Superior temporal gyrus (tissue), 1 donor: ENCODE data around the gene L3MBTL2.

Experiments used
- DNase-seq: peaks from one replicate; pipeline ENCODE4 v3.0.0-alpha.2; 2016; ENCODE audit errors: extremely low spot score

Gene L3MBTL2

DNA sequence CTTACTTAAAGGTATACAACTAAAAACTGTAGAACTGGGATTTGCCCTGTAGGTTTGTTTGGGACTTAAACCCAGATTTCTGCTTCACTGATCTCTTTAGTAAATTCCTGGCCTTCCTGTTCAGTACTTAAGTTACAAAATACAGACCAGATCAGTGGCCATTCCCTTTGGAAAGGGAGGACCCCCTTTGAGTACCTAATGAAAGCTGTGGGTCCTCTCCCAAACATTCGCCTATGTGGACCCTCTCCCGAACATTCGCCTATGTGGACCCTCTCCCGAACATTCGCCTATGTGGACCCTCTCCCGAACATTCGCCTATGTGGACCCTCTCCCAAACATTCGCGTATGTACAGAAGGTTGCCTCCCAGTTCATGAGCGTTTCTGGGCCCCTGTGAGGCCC is 10.3 kb downstream of the L3MBTL2 start:
- DNase-seq = no peak

DNA sequence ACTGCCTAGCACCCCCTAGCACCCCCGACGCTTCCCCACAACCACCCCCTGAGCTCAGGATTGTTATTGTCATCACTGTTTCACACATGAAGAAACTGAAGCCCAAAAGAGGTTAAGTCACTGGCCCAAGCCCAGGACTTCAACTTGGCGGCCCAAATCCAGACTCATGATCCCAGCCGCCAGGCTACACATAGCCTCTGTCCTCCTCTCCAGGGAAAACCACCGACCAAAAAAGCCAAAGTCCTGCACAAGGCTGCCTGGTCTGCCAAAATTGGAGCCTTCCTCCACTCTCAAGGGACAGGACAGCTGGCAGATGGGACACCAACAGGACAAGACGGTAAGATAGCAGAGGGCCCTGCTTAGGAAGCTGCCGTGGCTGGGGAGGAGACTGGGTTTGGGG is 10.8 kb downstream of the L3MBTL2 start:
- DNase-seq = no peak

DNA sequence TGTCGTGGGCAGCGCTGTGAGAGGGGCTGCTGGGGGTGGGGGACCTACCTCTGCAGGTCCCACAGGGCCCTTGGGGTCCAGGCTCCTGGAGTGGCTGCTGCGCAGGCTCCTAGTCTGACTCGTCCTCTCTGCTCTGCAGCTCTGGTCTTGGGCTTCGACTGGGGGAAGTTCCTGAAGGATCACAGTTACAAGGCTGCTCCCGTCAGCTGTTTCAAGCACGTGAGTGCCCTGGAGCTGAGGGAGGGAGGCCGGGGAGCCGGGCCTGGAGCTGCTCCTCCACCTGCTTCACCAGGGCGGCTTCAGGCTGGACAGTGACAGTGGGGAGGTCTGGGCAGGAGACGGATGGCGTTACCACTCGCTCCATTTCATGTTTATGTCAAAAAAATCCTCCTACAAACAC is 11.9 kb downstream of the L3MBTL2 start:
- no peak for DNase-seq

DNA sequence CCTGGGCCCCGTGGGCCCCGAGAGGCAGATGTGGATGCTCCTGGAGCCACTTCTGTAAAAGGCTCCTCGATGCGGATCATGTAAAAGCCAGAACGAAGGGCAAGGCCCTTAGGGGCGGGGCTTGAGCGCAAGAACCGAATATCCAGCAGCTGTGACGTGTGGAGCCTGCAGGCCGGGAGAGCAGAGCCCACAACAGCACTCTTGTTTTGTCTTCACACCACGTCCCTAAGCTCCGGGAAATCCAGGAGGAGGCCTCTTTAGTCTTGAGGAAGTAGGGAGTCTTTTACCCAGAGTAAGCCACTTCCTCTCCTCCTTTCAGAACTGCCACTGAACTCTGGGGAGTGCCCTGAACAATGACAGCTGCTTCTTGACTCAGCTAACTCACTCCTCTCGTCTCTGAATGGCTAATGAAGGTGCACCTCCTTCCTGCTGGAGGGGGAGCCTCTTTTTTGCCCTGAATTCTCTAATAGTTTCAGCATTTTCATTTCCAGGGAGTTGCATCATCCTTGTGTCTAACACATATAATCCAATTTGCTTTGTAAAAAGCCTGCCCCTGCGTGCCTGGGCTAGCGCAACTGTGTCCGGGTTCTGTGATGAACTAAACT is 12.5 kb downstream of the L3MBTL2 start:
- peak; percentile 68 for DNase-seq

DNA sequence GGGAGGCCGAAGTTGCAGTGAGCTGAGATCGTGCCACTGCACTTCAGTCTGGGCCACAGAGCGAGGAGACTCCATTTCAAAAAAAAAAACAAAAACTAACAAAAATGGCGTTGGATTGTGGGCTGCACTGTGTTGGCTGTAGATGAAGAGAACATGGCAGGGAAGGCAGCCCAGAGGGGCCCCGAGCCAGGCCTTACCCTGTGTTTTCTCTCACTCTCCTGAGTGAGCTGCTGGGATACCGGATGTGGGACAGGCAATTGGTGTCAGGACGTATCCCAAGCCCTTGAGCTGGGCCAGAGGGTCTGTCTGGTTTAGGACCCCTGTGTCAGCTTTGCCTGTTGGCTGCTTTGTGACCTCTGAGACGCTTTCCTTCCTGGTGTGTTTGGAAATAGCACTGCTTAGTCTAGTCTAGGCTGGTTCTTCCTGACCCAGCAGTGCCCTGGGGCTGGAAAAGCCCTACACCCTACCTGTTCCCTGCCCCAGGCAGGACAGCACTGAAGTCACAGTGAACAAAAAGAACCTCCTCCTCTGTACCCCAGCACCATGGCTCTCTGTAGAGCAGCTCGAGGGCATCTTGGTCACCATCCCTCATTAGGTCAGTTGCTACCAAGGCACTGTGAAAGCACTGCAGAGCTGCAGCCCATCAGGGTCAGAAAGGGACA is 17.9 kb downstream of the L3MBTL2 start:
- no peak for DNase-seq

DNA sequence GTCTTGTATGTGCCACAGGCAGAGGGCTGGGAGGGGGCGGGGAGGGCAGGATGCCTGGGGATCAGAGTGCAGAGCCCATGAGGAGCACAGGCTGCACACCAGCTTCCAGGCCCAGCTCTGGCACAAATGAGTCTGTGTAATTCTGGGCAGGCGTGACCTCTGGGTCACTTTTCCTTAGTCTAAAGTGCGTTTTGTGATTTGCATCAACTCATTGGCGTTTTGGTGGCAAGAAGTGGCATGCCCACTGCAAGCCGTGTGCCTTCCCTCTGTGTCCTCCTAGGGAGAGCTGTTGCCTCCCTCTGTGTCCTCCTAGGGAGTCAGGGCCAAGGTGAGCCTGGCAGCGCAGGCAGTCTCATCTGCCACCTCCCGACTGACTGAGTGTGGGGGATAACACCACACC is 18.4 kb downstream of the L3MBTL2 start:
- DNase-seq = no peak

DNA sequence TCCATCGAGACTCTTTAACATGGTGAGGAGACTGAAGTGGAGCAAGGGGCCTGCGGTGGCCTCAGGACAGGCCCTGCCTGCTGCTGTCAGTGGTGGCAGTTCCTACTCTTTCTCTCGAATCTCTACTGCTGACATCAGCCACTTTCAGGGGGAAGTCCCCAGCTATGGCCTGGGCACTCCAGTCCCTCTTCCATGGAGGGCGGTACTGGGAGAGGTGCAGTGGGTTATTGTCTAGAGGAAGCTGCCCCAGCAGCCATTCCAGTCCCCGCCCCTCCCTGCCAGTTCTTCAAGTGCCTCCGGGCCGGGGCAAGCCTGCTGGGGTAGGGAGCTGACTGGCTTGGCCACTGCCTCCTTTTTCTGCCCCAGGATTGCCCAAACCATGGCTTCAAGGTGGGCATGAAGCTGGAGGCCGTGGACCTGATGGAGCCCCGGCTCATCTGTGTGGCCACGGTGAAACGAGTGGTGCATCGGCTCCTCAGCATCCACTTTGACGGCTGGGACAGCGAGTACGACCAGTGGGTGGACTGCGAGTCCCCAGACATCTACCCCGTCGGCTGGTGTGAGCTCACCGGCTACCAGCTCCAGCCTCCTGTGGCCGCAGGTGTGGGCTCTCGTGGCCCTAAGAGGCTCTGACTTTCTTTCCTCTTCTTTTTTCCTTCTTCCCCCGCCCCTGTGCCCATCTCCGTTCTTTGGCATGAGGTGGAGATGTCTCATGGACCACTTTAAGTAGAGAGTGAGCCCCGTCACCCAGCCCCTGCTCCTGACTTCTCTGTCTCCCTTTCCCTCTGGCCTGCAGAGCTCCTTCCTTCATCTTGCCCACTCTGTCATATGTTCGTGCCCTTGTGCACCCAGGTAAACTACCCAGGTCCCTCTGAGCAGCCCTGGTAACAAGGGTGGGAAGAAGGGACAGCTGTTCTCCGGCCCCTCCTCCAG is 21.9 kb downstream of the L3MBTL2 start:
- no peak for DNase-seq

DNA sequence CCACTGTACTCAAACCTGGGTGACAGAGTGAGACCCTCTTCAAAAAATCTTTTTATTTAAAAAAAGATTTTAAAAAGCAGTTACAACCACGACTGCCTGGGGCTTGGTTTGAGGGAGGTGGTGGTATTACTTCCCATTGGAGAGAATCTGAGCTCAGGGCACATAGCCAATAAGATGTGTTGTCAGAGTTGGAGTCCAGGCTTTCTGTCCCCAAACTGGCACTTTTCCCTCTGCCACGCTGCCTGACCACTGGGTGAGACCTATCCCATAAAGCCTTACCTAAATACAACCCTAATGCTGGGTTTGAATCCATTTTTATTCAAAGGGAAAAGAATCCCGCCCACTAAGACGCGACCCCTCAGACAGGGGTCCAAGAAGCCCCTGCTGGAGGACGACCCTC is 24.1 kb downstream of the L3MBTL2 start:
- DNase-seq = no peak

DNA sequence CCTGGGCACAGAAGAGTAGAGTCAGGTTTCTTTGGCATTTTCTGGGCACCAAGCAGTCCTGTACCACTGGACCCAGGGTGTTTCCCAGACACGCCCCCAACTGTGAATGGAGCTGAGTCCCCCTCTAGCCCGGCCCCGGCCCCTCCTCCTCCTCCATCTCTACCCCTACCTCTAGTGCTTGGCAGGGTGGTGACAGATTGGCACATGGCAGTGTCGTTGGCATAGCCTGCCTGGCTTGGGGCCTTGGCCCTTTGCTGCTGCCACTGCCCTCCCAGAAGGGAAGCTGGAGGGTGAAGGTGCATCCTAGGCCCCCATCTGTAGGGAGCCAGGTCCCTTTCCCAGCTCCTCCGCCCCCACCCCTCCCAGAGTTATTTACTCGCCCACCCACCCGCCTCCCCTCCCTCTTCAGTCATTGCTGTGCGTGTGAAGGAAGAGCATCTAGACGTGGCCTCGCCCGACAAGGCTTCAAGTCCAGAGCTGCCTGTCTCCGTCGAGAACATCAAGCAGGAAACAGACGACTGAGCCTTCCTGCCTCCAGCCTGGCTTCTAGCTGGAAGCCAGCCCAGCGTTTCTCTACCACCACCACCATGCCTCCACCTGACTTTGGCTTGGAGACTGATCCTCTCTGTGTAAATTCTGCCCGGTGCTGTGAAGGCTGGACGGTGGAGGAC is 24.8 kb downstream of the L3MBTL2 start:
- no peak for DNase-seq

DNA sequence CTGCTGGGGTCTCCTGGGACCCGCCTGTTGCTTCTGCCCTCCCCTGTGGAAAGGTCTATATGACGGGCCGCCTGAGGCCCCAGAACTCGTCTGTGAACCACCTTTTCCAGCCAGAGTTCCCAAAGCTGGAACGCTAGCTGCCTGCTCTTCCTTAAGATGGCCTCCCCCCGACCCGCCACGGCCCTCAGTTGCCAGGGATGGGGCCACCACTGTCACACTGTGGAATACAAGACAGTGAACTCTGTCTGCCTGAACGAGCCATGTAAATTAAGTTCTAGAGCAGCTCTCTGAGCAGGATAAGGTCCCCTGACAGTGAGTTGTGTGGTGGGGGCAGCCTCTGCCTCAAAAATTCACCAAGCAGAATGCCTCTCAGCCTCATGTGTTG is 25.3 kb downstream of the L3MBTL2 start:
- DNase-seq = no peak

DNA sequence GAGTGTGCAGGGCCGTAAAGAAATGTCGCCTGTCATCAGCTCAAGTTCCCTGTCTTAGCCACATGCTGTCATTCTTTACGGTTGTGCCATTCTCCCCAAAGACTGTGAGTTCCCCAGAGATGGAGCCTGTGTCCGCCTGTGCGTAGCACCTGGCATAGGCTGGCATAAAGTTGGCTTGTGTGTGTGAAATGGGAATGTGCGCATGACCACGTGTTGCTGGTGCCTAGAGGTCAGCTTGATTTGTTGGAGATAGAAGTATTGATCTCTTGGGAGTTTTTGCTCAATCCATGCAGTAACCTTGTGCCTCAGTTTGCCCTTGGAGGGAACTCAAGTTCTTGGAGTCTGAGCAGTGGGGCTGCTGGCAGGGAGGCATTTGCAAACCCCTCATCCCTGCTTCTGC is 26.3 kb downstream of the L3MBTL2 start:
- no peak for DNase-seq

DNA sequence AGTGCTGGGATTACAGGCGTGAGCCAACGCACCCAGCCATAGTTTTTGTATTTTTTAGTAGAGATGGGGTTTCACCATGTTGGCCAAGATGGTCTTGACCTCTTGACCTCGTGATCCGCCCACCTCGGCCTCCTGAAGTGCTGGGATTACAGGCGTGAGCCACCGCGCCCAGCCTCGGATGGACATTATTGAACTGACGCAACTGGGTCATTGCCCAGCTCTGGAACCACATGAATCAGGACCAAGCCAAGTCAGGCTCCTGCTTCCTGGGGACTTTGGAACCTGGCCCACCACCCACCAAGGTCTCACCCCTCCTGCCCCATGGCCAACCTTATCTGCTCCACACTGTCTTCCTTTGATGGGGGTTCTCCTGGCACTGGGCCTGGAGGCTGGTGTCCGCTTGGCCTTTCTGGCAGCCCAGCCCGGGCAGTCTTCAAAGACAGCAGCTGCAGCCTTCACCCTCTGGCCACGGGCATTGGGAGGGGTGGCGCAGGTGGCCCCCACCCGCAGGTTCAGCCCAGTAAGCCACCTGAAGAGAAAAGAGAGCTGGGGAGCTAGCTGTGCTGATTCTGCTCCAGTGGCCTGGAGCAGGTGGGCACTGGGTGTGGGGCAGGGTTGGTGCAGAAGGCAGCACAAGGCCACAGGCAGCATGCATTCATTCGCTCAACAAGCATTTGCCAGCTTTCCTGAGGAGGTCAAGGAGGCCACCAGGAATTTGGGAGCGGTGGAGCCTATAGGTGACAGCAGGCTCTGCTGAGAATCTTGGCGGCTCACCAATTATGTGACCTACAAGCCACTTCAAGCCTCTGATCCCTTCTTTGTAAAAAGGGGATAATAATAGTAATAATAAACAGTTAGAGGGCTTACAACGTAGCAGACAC is 29.9 kb downstream of the L3MBTL2 start:
- DNase-seq = no peak

DNA sequence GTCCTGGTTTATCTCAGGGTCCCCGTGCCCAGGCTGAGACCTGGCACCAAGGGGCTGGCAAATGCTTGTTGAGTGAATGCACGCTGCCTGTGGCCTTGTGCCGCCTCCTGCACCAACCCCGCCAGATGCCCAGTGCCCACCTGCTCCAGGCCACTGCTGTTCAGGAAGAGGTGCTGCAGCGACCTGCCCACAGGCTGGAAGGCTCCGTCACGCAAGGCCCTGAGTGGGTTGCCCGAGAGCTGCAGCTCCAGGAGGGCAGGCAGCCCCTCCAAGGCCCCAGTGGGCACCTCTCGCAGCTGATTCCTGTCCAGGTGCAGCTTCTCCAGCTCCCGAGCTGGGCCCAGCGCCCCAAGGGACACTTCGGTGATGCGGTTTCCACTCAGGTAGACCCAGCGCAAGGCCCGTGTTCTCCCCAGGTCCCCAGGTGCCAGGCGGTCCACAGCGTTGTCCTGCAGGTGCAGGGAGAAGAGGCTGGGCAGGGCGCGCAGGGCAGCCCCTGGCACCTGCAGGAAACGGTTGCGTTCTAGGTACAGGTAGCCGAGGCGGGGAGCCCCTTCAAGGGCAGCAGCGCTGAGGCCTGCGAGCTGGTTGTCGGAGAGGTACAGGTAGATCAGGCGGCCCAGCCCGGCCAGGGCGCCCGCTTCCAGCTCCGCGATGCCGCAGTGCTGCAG is 32.1 kb downstream of the L3MBTL2 start:
- no peak for DNase-seq

DNA sequence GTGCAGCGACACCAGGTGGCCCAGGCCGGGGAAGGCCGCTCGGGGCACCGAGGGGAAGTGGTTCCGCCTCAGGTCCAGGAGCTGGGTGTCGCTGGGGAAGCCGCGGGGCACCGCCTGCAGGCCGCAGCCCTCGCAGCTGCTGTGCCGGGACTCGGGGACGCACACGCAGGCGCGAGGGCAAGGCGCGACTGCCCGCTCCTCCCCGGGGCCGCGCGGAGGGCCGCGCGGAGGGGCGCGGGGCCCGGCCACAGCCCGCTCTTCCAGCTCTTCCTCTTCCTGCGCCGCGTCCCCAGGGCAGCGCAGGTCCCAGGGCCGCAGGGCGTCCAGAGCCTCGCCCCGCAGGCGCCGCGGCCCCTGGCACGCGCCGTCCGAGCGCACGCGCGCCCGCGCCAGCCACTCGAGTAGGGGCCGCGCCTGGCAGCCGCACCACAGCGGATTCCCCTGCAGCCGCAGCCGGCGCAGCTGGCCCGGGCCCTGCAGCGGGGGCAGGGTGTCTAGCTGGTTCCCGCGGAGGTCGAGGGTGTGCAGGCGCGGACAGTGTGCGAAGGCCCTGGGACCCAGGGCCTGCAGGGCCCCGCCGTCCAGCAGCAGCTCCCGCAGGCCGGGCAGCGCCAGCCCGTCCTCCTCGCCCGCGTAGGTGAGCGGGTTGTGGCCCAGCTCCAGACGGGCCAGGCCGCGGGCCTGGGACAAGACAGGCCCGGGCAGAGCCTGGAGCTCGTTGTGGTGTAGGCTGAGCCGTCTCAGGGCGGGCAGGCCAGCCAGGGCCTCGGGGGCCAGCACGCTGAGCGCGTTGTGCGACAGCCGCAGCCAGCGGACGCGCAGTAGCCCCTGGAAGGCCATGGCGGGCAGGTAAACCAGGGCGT is 32.8 kb downstream of the L3MBTL2 start:
- DNase-seq = peak; percentile 47

DNA sequence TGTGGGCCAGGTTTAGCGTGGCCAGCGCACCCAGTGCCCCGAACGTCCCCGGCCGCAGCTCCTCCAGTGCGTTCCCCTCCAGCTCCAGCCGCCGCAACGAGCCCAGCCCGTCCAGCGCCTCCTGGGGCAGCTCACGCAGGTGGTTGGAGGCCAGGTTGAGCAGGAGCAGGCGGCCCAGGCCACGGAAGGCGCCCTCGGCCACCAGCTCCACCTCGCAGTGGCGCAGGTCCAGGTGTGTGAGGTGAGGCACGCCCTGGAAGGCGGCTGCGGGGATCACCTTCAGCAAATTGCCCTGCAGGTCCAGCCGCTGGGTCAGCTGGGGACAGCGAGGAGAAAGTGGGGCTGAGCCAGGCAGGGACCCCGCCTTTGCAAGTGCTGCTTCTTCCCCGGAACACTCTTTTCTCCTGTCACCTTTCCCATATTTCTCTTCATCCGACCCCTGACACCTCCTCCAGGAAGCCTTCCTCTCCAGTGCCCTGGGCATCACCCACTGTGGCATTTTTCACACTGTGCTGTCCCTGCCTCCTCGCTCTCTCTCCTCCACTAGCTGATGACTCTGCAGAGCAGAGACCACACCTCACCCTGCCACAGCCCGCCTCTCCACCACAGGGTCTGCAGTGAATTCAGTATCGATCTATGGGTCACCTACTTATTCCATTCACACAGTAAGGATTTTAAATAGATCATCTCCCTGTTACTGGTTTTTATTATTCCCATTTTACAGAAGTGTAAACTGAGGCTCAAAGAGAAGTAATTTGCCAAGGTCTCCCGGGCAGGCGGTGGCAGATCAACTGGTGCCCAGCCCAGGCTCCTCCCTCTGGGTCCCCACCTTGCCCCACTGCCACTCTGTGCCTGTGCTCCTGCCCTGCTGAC is 33.7 kb downstream of the L3MBTL2 start:
- DNase-seq = no peak

DNA sequence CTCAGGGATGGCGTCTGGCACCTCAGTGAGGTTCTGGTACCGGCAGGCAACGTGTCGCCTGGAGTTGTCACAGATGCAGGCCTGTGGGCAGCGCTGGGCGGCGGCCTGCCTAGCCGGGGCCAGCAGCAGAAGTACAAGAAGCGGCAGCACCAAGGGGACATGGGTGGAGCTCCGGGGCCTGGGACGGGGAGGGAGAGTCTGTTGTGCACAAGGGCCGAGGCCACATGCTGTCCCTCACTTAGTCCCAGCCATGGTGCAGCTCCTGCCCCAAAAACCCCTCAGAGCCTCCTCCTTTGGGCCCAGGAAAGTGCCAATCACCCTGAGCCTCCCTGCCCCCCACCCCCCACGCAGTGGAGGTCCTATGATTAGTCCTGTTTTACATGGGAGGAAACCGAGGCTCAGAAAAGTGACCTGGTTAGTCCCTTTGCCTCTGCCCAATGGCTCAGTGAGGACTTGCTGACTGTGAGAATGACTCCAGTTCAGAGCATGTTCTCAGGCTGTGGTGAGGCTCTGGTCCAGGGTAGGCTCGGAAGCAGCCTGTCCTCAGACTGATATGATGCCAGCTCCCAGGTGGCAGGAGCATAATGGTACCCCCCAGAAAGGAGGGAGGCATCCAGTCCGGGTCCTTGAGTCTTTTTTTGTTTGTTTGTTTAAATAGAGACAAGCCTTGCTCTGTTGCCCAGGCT is 34.5 kb downstream of the L3MBTL2 start:
- peak; percentile 48 for DNase-seq

DNA sequence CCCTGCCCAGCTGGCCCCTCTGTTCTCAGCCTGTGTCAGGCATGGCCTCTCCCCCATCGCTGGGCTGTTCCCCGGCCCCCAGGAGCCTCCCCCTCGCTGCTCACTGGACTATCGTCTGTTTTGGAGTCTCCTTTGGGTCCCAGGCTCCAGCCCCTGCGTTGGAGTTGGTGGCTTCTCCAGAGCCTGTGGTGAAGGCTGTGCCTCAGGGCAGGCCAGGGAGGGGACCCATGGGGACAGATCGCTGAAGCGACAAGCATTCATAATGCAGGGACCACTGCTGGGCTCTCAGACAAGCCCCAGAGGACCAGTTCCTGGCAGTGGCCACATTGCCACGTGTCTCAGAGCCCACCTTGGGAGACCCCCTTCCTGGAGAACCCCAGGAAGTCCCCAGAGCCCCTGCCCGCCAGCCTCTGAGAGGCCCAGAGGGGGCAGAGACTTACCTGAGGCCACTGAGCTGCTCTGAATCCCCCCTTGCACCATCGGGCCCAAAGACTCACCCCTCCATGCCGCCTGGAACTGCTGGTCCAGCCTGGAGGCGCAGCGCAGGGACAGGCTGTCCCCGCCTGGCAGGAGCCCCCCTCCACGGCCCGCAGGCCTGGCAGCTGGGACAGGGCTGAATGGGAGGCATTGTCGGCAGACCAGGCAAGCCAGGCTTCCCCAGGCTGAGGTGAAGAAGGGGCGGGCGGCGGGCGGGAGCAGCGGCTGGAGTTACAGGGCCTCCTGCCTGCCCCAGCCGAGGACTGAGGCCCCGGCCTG is 35.4 kb downstream of the L3MBTL2 start, which contains the start of gene CHADL:
CHADL (minus strand) TSS at position 555 of the 756 bp plus-strand sequence; CDS start at position 505, 50 bp downstream.
- peak; percentile 92 for DNase-seq
